Stimulated activated CD4-positive, alpha-beta T cell treated with anti-CD3 and anti-CD28 coated beads, Interleukin-1b, Interleukin-23, amount 100 ng/mL, for 48 hours (primary cell): ENCODE results near the gene TREM1.
"Not testable (repeated sequence)": the region's sequence is repeated elsewhere in the genome, so short reads cannot be mapped to it uniquely, and the experiment has no call there.

Experiments
- DNase-seq: peaks from one replicate; pipeline ENCODE4 v3.0.0-alpha.2; 2020

The TREM1 gene

DNA sequence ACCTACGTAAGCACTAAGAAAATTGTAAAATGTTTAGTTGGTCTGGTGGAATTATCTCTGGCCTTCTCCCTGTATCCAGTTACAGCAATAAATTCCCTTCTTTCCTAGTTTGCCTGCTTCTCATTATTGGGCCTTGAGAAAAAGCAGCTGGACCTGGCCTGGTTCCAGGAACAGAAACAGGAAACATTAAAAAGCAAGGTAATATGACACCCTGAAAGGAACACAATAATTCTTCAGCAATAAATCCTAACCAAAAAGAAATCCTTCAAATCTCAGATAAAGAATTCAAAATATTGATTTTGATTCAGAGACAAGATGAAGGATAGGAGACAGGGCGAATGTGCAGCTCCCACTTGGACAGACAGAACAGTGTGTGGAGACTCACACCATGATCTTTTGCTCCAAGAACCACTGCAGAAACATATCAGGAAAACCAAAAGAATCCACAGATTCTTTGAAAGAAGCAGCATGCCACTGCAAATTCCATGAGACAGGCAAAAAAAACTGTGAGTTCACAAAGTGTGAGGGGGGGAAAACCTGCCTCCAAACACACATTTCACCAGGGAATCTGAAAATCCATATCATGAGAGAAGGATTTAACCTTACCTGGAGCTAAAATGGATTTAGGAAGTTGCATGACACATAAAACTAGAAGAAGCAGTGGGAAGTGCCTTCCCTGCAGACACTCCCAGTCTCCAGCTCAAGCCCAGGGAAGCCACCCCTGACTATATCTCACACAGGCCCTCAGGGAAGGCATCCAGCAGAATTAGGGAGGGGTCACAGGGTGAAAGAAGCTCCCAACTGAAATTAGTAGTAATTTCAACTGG lies 28.9 kb downstream of the TREM1 start:
- DNase-seq, result no peak

DNA sequence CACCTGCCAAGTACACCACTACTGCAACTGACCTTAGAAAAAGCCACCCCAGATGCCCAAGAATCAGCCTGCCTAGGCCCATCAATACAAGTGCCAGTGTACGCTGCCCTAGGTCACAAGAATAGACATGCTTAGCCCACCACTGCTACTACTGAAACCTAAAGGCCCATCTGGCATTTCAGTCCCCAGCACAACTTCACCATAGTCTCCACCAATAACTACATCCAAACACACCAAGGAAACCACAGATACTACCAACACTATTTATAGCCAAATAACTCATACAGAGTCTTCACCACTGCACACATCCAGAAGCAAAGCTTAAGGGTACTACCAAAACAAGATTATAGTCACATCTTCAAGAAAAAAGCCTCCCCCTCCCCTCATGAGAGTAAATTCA lies 30.1 kb downstream of the TREM1 start:
- DNase-seq, result no peak

DNA sequence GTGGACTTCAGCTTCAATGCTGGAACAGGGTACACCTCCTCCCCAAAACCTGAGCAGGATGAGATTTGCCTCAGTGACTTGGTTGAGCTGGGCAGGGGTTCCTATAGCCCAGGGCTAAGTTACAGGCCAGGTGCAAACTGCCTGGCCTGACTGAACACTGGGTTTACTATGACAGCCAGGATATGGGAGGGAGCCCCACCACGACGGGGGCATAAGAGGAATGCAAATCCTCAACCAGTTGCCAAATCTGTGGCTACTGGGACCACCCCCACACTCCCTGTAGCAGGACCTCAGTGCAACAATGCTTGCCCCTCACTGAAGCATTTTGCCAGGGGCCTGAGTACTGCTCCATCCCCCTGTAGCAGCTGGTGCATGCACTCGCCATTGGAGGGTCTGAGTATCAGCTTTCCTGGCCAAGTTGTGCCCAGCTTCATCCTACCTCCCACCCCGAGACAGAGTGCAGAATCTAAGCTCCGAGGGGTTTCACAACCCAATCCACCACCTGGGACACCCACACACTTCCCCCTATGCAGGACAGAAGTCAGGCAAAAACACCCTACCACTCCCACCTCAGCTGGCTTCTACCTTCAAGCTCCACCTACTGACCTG lies 30.7 kb downstream of the TREM1 start:
- no peak for DNase-seq

DNA sequence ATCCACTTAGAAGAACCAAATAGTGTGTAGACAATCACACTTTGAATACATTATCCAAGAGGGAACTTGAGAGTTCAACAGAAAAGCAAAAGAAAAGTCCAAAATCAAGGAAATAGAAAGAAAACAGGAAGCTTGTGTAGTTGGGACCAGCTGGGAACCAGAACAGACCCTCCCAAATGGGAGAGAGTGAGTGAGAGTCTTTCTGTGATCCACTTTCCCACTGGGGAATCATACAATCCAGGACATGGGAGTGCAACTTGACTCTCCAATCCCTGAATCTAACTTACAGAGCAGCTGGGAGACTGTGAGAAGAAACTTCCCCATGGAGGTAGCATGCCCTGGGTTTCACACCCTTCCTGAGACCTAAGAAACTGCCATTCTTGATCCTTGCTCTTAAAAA lies 31.4 kb downstream of the TREM1 start:
- no peak for DNase-seq

DNA sequence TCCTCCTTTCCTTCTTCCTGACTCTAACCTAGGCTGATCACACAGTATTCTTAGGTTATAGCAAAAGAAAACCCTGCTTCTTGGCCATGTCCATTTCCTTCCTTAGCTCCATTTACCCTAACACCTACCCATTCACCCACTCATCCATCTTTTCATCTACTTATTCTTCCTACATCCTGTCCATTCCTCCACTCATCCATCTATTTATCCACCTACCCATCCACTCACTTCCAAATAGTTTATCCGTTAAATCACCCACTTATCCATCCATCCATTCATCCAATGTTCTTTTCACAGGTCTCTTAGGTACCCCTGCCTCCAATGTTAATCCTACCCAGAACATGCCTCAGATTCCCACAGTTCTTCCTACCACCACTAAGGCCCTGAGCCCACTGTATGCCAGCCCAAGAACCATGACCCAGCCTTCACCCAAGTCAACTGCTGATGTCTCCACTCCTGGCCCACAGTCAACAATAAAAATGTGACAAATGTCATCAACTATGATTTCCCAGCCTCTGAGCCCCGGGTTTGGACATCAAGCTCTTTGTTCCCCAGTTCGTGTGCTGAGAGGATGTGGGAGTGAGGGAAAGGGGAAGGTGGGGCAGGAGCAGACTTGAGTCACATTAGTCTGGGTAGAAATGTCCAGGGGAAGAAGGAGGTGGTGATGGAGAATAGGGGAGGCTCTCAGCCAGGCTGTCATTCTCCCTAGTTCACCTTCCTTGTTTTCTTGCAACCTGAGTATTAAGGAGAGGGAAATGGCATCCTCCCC lies 33.9 kb downstream of the TREM1 start:
- no peak for DNase-seq

DNA sequence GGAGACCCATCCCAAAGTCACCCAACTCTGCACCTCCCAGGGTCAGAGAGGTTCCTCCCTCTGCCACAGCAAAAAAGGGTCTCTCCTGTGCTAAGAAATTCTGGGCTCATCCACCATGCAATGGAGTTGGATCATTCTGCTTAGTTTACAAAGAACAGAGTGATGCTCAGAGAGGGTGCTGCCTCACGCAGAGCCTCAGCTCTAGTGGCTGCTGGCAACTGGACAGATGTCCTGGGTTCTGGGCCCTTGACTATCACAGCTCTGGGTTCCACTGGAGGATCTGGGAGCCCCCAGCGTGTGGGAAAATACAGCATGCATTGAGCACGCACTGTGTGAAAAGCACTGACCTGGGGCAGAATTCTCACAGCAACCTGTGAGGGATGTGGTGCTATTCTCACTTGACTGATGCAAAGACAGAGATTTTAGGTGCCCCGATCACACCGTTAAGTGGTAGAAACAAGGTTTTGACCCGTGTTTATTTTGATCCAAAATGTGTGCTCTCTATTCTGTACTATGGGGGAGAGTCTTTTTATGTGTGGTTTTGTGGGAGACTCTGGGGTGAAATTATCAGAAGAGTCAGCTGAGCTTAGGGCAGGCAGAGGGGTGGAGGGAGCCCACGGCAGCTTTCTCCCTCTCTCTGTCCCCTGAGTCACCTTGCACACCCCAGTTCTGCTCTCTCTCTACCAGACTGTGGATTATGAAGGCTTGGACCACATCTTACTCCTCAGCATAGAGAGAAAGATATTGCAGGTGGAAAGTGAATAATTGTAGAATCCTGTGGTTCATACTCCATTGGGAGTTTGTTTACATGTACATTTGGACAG lies 38.4 kb downstream of the TREM1 start:
- no peak for DNase-seq

DNA sequence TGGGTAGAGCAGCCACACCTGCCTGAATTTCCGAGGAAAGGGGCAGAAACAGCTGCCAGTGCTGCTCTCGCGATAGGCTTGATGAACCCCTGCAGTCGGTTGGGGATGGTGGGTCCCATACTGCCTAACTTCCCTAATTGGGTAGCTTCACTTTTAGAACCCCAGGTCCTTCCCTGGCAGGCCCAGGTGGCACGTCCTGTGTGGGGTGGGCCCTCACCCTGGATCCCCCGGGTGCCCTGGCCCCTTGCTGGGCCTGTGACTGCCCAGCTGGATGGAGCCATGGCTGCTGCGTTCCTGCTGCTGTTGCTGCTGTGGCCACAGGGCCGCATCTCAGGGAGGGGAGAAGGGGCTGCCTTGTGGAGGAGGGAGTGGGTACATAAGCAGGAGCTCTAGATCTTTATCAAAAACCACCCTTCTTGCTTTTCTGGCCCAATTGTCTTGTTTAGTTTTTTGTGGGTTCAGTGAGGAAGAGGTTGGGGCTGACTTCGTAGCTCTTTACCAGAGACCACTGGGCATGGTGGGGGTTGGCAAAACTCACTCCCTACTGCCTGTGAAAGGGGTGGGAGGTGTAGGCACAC lies 39.1 kb downstream of the TREM1 start:
- DNase-seq, result no peak

DNA sequence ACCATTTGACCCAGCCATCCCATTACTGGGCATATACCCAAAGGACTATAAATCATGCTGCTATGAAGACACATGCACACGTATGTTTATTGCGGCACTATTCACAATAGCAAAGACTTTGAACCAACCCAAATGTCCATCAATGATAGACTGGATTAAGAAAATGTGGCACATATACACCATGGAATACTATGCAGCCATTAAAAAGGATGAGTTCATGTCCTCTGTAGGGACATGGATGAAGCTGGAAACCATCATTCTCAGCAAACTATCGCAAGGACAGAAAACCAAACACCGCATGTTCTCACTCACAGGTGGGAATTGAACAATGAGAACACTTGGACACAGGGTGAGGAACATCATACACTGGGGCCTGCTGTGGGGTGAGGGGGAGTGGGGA lies 40.0 kb downstream of the TREM1 start:
- DNase-seq, result not testable (repeated sequence)

DNA sequence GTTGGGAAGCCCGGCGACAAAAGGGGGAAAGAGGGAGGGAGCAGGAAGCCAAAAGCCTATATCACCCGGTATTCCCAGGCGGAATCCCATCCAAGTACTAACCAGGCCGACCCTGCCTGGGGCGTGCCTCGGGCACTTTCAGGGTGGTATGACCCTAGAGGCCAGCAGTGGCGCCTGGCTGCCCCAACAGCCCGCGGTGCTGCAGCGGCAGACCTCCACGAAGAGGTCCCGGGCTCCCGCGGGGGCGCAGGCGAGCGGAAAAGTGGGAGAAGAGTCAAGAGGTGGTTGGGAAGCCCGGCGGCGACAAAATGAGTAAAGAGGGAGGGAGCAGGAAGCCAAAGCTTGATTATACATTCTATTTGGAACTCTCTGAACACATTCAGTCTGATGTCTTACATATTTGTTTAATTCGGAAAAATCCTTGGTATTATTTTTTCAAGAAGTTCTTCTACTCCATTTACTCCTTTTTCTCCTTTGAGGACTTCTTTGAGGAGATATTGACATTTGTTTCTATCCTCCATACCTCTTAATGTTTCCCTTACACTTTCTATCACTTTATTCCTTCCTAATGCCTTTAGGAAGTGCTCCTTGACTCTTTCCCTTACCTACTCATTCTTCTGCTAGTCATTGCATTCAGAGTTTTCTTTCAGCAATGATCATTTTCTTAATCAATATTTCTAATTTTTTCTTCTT lies 46.9 kb downstream of the TREM1 start:
- no peak for DNase-seq

DNA sequence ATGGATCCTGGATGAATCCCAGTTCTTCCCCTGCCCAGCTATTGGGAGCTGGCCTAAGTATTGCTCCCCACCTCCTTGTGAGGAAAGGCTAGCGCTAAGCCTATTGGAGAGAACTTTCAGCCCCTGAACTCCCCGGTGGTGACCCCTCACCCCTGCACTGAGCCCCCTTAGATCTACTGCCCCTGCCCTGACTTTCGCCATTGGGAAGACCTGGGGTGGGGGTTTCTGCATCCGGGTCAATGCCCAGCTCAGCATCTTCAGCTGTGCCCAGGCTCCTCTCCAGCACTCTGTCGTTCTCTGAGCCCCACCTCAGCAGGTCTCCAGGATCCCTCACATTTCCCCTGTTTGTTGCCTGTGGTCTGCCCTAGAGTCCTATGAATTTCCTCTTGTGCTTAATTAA lies 49.4 kb downstream of the TREM1 start:
- no peak for DNase-seq

DNA sequence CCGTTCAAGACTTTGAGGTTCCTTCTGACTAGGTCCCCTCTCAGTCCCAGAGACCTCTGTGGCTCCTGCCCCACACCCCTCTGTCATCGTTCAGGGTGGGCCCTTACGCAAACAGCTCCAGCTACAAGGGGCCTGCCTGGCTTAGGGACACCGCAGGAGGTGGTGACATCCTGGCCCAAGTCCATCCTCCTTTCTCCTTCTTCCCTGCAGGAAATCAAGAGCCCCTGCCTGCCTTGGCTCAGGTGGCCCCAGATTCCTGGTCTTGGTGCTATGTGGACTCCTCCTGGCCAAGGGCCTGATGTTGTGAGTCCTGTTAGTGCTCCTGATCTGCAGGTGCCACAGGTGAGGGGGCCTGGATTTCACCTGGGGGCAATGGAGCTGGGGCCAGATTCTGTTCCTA lies 50.2 kb downstream of the TREM1 start:
- DNase-seq, result no peak

DNA sequence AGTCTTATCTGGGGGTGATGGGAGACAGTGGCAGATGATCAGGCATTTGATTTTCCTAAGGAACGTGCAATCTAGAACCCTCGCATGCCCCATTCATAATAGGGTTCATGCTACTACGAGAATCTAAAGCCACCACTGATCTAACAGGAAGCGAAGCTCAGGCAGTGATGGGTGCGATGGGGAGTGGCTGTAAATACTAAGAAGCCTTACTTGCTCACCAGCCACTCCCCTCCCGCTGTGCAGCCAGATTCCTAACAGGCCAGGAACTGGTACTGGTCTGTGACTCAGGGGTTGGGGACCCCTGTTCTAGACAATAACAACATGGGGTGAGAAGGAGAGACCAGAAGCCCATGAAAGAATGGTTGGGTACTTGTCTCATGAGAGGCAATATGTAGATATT lies 53.8 kb downstream of the TREM1 start:
- no peak for DNase-seq

DNA sequence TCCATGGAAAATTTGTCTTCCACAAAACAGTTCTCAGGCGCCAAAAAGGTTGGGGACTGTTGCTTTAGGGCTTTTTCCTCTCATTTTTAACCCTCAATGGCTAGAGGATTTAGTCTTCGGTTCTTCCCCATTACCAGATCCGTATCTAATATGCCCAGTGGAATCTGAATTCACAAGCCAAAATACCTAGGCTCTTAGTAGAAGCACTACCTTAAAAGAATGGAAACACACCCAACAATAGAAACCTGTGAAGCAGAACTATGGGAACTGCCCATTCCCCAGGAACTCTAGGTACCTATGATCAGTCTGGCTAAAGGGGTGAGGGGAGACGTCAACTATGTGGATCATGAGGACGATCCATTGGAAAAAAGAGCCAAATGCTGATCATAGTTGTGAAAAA lies 55.2 kb downstream of the TREM1 start:
- no peak for DNase-seq

DNA sequence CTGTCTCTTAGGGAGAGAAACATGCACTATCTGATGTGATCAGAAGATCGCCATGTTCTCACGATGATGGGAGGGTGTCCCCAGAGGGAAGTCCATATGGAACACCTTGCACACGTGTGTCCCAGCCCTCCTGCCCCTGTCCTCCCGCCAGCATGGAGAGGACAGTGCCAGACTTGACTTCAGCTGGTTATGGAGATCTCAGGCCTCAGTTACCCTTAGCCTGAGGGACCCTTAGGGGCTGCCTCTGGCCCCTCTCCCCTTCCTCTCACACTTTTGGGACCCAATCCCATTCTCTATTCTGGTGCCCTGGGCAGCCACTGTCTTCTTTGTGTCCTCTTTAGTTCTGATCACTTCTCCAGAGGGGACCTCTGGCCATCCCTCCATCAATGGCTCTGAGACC lies 56.8 kb downstream of the TREM1 start:
- no peak for DNase-seq

DNA sequence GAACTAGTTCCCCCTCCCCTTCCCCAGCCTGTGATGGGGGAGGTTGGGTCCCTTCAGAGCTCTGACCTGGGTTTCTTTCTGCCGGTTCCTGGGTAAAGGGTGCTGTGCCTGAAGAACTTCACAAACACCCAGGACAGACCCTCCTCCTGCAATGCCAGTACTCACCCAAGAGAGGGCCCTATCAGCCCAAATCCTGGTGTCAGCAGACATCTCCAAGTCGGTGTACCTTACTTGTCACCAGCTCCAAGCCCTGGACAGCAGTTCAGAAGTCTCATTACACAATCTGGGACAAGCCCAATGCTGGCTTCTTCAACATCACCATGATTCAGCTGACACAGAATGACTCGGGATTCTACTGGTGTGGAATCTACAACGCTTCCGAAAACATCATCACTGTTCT lies 57.9 kb downstream of the TREM1 start:
- no peak for DNase-seq

DNA sequence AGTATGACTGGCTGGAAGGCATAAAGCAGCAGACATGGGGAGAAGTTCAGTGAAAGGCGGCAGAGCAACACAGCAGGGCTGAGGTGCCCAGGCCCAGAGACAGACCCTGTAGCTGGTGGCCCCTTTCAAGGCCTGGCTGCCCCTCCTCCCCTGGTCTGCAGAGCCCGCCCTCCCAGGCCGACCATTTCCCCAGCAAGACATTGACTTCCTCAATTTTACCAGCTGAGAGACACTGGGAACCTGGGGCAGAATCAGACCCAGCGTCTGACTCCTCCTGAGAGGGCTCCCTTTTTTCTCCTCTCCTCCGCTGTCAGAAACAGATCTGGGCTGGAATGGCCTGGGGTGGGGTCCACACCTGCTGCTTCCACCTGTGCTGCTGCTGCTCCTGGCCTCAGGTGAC lies 58.4 kb downstream of the TREM1 start, which contains the start of gene TREML4:
TSS of gene TREML4 (plus strand) at position 254 of the 400 bp plus-strand sequence. CDS start at position 333, 79 bp downstream.
- no peak for DNase-seq

DNA sequence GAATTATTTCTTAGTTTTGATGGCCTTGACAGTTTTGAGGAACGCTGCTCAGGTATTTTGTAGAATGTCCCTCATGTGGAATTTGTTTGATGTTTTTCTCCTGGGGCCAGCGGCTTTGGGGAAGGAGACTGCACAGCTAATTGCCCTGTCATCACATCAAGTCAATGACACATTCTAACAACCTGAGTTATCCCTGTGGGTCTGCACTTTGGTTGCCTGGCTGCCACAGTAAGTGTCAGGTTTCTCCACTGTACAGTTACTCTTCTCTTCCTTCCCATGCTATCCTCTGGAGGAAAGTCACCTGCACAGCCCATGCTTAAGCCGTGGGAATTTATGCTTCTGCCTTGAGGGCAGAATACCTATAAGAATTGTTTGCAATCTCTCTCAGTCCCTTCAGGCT lies 59.7 kb downstream of the TREM1 start:
- DNase-seq, result no peak

DNA sequence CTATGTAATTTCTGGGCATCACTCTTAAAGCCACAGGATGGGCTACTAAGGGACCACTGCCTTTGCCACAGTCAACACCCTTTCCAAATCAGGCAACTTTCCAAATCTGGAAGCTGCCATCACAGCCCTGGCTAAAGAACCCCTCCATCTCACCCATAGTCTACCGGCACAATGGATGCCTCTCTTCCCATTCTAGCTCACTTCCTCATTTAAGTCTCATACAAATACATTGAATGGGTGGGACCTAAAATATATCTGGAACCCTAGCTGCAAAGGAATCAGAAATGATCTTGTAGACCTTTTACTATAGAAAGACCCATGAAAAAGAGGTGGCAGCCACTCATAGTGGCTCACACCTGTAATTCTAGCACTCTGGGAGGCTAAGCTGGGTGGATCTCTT lies 61.7 kb downstream of the TREM1 start:
- no peak for DNase-seq
